ENCODE measurements around the gene WWOX. TPM values are rescaled to one million over a fixed set of nuclear protein-coding genes. Genes with fewer than 3 reads are reported as not detected.

The WWOX gene
- total and polyA plus RNA-seq, 2 of the 4 experiments (the other 2 are of a cell fraction): 2.7 to 5.4 TPM

- ChIA-PET CTCF (no interaction called here), POLR2A (ENCODE audit: unreplicated experiment) (no interaction called here)
- Histone ChIP-seq H3K14ac (replicated peaks; ENCODE audit: low read depth, low read length) (no peak overlapping the region), H2BK15ac (ENCODE audit: low read depth, low read length) (no peak overlapping the region), H2BK120ac (ENCODE audit: low read depth, low read length) (no peak overlapping the region), H4K8ac (ENCODE audit: low read depth in 2 of 2, low read length in 2 of 2) (no peak overlapping the region), H3K4me2 (ENCODE audit: low read depth, low read length) (no peak overlapping the region), H3K9me1 (ENCODE audit: insufficient read depth, low read length) (no peaks in the 10 kb centered on the region), H3K56ac (ENCODE audit: extremely low read depth, insufficient read depth, low read length) (no peak overlapping the region), H3K9me3 (ENCODE audit: control insufficient read depth, insufficient read depth, low read length) (peaks cover 1% of the 10 kb centered on the region; the same call in 1 of the 2 replicates), H3K4ac (ENCODE audit: low read depth, low read length) (no peak overlapping the region), H2BK5ac (ENCODE audit: low read depth, low read length, poor library complexity, severe bottlenecking) (no peak overlapping the region), H4K20me1 (ENCODE audit: insufficient read depth, low read length) (no peaks in the 10 kb centered on the region), H4K5ac (ENCODE audit: low read depth, low read length) (no peak overlapping the region), H3K4me1 (ENCODE audit: control insufficient read depth, insufficient read depth, low read length) (no peaks in the 10 kb centered on the region), H3K9ac (ENCODE audit: low read depth, low read length) (no peak overlapping the region), H4K91ac (ENCODE audit: insufficient read depth, low read depth, low read length) (no peak overlapping the region), H2BK20ac (ENCODE audit: low read depth, low read length) (no peak overlapping the region), H2AFZ (replicated peaks; ENCODE audit: low read length, poor library complexity) (no peak overlapping the region), H2AK5ac (ENCODE audit: low read depth, low read length) (no peak overlapping the region), H3K27ac (ENCODE audit: insufficient read depth, low read length) (no peak overlapping the region), H3K23ac (ENCODE audit: low read depth, low read length) (no peak overlapping the region), H3K36me3 (ENCODE audit: control insufficient read depth, insufficient read depth, low read length) (no peaks in the 10 kb centered on the region), H3K27me3 (ENCODE audit: control insufficient read depth, insufficient read depth, low read length) (peaks cover under 1% of the 10 kb centered on the region; the same call in 1 of the 2 replicates), H3K79me1 (ENCODE audit: low read depth in 1 of 2, low read length in 2 of 2) (no peaks in the 10 kb centered on the region), H3K4me3 (ENCODE audit: insufficient read depth, low read depth, low read length) (no peak overlapping the region), H3K18ac (ENCODE audit: low read depth, low read length) (no peak overlapping the region), H2AK9ac (replicated peaks; ENCODE audit: low read depth, low read length, poor library complexity) (no peak overlapping the region)
- no TSS peak for BruUV-seq (replicated peaks)
- TF ChIP-seq CHD1 (IDR thresholded peaks at IDR 0.05; ENCODE audit: low read depth, low read length): no peak
- no peak for ATAC-seq (ENCODE audit: low read depth)
- dilution Hi-C loops (cut with HindIII; ENCODE audit: low sequenced_read_pairs, unreplicated experiment) (no loop called here), in situ Hi-C loops (cut with MboI; ENCODE audit: low sequenced_read_pairs) (no loop called here), intact Hi-C loops (cut with micrococcal nuclease) (no loop called here)
- no CpG with 5 or more reads among the region's 7 CpGs for WGBS, 2 experiments (ENCODE audit: extremely low coverage in 2 of 2, insufficient read length in 1 of 2)
- no peak for DNase-seq
Observed at GRCh38 chr16:78200023-78200389, 100.6 kb downstream of the WWOX start.
